PC-9 (cell line): ENCODE results near the gene SYNJ1.
"Not testable (repeated sequence)": the region's sequence is repeated elsewhere in the genome, so short reads cannot be mapped to it uniquely, and the experiment has no call there.

ENCODE experiments used
- EZH2 ChIP-seq: fragments of 200-600 bp; sonication (generic); IDR thresholded peaks from 2 replicates; pipeline ENCODE4 v1.8.0; 2017; ENCODE audit warnings: antibody characterized with exemption, low read depth
- TF ChIP-seq, protein P1 (sequence below): fragments of 200-600 bp; sonication (generic); conservative IDR thresholded peaks from 2 replicates; pipeline ENCODE4 v1.6.1; 2017; ENCODE audit warnings: mixed run types, antibody characterized with exemption, mild to moderate bottlenecking, moderate library complexity

DNA sequence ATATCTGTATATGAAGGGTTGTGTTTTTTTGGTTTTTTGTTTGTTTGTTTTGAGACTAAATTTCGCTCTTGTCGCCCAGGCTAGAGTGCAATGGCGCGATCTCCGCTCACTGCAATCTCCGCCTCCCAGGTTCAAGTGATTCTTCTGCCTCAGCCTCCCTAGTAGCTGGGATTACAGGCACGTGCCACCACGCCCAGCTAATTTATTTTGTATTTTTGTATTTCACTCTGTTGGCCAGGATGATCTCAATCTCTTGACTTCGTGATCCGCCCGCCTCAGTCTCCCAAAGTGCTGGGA is 45.2 kb upstream of the SYNJ1 start:
- TF ChIP-seq EZH2 = not testable (repeated sequence)
- TF ChIP-seq, protein P1, sequence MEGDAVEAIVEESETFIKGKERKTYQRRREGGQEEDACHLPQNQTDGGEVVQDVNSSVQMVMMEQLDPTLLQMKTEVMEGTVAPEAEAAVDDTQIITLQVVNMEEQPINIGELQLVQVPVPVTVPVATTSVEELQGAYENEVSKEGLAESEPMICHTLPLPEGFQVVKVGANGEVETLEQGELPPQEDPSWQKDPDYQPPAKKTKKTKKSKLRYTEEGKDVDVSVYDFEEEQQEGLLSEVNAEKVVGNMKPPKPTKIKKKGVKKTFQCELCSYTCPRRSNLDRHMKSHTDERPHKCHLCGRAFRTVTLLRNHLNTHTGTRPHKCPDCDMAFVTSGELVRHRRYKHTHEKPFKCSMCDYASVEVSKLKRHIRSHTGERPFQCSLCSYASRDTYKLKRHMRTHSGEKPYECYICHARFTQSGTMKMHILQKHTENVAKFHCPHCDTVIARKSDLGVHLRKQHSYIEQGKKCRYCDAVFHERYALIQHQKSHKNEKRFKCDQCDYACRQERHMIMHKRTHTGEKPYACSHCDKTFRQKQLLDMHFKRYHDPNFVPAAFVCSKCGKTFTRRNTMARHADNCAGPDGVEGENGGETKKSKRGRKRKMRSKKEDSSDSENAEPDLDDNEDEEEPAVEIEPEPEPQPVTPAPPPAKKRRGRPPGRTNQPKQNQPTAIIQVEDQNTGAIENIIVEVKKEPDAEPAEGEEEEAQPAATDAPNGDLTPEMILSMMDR = not testable (repeated sequence)
